Stimulated activated CD8-positive, alpha-beta memory T cell treated with anti-CD3 and anti-CD28 coated beads, Interleukin-7, amount 100 ng/mL, for 48 hours (primary cell): ENCODE results near the gene EBF3.

ENCODE experiments used
- DNase-seq, 2 donors: peaks; one replicate each; pipeline ENCODE4 v3.0.0-alpha.2; 2020; ENCODE audit warnings: low read depth in 1 of 2; ENCODE audit errors: extremely low read depth in 1 of 2

Gene EBF3

DNA sequence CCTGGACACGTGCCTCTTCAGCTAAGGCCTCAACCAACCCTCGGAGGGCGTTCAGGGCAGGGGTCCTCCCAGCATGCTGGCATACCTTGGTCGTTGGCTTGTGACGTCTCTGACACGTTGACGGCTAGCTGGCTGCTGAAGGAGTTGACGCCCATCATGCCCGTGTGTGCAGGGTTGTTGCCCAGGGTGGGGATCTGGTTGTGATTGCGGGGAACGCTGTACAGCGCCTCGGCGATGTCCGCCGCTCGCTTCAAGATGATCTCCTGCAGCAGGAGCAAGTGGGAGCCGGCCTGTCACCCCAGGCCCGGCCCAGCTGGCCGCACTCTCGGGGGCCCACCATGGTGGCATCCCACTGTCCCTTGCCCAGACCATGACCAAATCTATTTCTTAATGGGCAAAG, 122.0 kb downstream of the EBF3 start:
- DNase-seq: no peak

DNA sequence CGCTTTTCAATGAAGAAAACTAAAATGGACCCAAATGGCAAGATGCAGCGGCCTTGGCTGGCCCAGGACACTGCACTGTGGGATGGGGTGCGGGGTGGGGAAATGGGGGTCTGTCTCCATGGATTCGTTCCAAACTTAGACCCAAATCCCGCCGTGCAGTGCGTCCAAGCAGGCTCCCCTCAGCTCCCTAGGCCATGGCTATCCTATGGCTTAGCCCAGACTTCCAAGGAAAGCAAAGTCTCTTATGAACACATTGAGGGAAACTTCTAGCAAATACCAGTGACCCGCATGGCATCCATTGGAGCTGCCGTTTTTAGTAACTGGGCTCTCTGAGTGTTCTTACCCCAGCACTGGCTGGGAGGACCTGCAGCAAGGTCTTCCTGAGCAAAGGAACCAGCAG, 122.5 kb downstream of the EBF3 start:
- DNase-seq: no peak

DNA sequence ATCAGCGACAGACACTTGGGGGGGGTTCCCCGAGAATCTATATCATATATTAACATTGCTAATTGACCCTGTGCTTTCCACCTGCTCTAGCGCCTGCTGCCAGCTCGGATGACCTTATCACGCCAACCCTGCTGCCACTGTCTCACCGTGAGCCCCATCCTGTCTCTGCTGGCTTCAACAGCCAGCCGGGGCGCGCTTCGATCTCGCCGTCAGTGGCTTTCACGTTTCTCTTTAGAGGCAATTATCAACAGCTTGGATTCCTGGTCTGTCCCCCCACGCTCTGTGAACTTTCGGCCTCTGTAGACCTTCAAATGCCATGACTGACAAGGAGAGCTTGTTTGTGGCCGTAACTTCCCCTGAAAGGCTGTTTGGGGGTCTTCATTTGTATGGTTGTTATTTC, 123.0 kb downstream of the EBF3 start:
- no peak for DNase-seq

DNA sequence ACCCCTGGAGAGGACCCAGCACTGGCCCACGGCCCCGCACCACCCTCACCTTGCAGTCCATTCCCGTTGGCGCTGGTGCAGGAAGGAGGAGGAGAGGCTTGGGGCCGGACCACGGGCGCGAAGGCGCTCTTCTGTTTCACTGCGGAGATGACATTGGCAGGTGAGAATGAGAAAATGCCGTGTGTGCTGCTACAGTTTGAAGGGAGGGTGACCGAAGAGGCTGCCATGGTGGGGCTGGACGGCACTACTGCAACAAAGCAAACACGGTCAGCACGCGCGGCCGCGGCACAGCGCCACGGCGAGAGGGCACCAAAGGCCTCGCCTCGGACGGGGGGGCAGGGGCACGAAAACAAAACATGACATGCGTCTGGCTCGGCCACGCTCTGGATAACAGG, 123.9 kb downstream of the EBF3 start:
- DNase-seq: no peak

DNA sequence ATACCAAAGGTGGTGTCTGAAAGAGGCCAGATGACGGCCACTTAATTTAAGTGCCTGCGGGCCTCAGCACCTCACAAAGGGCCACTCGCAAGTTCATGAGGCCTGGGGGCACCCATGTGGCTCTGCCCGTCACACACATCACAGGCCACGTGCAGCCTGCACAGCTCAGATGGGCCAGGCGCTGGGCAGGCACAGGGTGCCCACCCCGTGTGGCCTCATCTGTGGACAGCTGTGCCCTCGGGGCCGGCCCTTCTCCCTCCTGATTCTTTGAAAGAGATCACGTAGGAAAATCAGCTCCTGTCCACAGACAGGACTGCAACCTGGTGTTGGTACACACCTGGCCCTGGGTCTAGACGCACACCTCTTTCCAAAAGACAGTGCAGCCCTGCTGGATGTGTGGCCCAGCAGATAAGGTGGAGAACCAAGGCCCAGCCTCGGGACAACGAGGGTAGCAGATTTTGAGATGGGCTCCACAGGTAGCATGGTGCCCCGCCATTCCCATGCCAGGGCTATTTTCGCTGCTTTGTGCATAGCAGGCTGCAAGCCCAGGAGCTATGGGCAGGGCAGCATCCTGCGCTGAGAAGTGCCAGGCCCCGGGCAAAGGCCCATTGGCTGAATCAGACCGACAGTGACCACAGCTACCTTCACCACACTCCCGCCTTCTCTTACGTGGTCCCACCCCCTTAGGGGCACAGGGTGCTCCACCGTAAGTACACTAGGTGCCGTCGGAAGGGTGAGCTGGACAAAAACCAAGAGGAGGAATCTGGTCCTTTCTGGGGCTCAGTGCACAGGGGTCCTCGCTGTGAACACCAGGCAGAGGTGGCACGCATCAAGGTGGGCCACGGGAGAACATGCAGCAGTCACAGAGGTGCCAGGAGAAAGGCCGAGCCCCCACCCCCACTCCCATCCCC, 124.5 kb downstream of the EBF3 start:
- no peak for DNase-seq

DNA sequence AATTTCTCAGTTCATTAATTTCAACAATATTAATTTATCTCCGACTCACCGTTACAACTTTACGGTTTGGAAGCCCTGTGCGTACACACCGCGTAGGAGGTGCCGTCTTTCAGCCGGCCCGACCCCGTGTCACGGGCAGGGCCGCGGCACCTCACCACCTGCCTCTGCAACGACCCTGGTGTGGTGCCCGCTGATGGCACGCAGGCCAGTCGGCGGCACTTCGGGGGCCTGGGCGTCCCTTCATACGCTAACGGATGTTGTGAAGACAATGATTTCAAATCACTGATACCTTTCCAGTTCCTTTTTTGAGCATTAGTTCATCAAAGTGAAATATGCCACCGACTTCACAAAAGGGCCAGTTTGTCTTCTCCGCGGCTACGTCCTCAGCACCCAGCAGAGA, 125.3 kb downstream of the EBF3 start:
- no peak for DNase-seq

DNA sequence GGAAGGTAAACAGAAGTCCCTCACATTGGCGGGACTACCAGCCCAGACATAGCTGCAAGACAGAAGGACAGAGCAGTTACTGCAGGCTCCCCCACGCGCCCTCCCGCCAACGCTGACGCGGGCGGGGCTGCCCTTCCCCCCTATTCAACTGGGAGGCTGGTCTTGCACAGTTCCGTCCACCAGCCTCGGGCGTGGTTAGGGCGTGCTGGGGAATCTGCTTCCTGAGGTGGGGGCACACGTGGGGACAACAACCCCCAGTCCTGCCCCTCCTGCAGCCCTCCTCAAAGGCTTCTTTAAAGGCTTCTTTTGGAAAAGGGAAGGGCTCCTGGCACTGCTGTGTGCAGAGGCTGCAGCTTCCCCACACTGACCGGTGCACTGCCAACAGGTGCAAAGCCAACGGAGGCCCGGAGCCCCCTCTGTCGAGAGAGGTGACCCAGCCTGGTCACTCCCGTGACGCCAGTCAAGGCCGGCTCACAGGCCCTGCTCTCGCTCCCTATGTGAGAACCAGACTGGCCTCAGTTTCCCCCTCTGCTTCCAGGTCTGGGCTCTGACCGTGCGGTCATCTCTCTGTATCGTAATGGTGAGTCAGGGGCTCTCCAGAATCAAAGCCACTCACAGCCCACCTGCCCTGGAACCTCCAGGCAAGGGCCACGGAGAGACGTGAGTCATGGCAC, 126.0 kb downstream of the EBF3 start:
- DNase-seq: no peak

DNA sequence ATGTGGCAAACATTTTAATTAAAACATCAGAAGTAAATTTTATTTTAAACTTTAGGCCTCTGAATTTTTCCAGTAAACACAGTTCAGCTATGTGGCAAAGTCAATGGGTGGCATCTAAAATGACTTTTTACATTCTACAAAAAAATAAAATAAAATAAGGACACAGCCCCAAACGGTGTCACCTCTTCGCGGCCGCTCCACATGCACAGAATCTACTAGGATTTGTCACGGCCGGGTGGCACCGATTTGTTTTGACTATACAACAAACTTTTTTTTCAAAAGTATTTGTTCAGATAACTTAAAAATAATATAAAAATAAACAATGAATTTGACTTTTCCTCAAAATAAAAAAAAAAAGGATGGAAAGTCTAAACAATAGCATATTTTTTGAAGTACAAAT, 127.8 kb downstream of the EBF3 start:
- DNase-seq: no peak

DNA sequence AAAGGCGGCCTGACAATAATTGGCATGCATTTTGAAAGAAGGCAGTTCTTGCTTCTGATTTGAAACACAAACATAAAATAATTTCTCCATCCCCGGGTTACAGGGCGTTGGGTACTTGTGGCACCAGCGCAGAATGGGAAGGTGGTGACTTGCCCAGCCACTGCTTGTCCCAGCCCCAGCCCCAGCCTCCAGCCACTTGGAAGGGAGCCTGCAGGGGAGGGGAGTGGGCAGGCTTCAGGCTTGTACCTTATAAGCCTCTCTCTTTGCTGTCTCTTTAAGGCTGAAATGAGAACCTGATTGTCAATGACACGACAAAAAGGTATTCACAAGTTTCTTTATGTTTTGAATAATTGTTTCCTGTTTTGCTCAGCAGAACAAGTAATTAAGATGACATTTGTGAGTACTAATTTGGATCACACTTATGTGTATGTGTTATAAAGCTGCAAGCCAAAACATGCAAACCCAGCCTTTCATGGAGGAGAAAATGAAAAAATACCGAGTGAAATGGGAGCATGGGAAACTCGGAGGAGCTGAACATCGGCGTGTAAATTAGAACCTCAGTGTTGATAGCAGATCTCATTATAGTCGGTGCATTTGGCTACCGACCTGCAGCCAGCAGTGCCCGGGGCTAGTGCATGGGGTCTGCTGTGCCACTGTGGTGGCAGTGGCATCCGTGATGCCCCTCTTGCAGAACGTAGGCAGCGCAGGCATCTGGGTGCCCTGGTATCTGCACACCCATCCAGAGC, 129.9 kb downstream of the EBF3 start:
- DNase-seq: no peak

DNA sequence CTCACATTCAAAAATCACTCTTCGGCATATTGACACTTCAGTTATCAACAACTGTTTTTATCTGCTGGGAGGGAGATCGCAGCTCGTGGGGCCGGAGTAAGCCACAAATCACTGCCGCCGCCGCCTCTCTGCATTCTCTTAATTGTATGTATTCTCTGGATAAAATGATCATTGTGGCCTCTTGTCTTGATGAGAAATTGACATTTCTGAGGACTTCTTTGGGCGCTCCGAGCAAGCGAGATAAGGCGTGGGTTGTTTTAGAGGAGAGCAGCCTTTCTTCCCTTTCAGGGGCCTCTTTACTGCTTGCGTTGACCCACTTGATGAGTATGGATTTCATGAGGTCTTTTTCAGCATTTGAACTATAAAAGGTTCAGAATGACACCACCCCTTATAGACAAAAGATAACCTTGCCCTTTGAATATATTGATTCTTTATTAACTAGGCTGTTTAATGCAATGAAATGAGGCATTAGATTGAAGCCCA, 130.6 kb downstream of the EBF3 start:
- DNase-seq: no peak

DNA sequence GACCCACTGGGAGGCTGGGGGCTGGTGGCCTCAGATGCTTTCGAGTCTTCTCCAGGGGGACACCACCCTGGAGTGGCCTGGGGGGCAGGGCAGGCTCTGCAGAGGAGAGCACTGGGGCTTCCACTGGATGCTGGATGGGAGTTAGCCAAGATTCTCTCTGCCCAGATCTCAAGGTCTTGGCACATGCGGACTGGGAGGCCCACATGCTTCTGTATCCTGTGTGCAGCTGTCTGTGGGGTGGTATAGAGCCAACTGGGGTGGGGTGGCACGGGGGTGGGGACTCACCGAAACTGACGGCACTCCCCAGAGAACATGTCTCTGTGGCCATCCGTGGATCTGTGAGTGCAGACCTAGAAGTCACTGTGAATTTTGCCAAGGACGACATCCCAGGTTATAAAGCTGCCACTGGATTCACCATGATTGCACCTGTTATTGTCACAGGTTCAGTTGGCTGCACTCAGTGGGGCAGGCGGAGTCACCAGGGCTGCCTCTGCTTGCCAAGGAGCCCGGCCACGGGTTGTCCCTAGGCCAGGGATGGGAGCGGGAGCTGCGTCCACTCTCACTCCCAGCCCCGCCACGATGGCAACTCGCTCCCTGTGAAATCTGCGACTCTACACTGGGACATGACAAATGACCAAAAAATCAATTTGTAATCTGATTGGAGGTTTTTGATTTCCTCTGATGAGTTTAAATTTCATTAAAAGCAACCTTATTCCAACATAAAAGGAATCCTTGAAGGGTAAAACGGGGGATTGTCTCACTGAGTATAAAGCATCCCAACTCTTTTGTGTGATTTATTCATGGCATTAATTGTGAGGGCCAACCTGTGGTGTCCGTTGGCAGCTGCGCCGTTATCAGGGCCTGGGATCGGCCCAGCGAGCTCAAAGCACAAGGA, 131.3 kb downstream of the EBF3 start:
- no peak for DNase-seq

DNA sequence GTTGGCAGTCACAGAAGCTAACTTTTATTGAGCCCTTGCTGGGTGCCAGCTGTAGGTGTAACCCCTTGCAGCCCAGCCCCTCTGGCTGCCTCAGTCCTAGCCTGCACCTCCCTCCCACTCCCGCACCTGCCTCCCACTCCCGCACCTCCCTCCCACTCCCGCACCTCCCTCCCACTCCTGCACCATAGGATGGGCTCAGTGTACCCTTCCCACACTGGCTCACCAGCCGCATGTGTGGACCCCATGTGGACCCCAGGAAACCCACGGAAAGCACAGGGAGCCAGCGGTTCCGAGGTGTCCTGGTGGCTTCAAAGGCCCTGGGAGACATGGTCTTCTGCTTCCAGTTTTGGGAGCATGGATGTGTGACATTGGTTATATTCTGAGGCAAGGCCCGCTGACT, 132.9 kb downstream of the EBF3 start:
- no peak for DNase-seq

DNA sequence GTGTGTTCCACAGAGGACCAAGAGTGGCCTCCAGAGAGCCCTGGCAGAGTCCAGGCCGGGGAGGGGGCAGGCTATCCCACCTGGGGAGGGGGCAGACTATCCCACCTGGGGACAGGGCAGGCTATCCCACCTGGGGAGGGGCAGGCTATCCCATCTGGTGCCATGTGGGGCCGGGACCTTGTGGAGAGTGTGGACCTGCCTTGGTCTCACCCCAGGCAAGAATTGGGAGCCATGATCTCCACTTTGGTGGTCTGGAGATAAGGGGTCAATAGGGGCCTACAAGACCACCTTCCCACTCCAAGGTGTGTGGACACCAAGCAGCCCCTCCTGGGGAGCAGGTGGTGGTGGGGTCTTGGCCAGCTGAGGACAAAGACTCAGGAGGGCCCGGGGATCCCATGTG, 138.2 kb downstream of the EBF3 start:
- DNase-seq: no peak

DNA sequence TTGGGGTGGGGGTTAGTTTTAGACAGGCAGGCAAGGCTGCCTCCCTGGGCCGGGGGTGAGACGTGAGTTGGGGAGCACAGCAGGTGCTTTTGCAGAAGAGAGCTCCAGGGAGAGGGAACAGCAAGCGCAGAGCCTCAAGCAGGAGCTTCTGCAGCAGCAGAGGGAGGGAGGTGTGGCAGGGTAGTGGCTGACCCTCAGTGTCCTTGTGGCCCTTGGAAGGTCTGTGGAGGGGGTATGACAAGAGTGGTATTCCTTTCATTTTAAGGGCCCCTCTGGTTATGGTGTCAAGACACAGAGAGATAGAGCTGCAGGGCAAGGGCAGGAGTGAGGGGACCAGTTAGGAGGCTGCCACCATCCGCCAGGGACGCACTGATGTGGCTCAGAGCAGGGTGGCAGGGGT, 138.9 kb downstream of the EBF3 start:
- DNase-seq: no peak

DNA sequence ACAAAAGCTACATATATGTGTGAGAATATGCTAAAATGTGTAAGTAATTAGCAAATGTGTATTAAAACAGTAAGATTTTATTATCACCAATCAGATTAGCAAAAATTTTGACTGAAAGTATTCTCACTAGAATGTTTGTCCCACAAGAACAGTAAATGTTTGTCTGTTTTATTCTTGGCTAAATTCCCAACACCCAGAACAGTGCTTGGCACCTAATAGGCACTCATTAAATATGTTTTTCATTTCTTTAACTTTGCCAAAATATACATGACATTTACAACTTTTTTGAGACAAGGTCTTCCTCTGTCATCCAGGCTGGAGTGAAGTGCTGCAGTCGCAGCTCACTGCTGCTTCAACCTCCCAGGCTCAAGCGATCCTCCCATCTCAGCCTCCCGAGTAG, 143.6 kb downstream of the EBF3 start:
- no peak for DNase-seq

DNA sequence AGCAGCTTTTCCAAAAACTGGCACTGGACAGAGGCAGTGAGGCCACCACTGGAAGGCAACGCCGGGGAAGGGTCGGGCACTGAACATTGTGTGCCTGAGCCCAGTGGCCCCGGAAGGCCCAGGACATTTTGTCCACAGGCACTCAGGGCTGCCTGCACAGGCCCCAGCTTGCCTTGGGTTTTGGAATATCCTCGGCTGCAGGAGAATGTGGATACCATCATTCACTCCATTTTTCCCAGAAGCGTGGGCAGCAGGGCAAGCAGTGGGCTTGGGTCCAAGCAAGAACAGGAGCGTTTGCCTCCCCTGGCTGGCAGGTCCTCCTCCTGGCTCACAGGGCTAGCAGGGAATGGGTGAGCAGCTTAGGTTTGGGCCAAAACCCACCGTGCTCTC, 147.4 kb downstream of the EBF3 start:
- no peak for DNase-seq

DNA sequence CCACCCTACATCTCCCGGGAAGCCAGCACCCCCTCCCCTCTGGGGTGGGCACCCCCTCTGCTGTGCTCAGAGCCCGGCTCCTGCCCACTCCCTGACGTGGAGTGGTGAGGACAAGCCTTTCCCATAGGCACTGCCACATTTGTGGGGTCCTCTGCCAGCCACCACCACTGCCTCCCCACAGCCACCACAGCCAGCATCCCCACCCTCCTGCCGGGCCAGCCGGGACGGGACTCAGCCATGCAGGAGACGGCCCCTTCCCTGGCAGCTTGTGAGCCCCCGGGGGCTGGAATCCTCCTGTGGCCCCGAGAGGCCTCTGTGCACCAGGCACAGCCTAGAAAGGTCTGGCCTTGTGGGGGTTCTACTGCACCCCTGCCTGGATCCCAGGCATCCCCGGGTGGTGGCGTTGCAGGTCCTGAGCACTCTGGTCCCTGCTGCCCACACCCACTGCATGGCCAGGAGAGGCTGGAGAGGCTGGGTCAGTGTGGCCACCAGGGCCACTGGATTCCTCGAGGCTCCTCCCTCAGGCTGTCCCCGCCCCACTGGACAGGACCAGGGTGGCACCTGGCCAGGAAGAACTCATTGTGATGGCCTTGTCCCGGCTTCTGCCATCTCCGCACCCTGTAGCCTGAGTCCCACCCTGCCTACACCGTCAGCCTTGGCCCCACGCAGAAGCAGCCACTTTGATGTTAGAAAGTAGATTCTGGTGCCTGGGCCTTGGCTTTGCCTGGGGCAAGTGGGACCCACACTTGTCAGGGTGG, 148.0 kb downstream of the EBF3 start:
- no peak for DNase-seq

DNA sequence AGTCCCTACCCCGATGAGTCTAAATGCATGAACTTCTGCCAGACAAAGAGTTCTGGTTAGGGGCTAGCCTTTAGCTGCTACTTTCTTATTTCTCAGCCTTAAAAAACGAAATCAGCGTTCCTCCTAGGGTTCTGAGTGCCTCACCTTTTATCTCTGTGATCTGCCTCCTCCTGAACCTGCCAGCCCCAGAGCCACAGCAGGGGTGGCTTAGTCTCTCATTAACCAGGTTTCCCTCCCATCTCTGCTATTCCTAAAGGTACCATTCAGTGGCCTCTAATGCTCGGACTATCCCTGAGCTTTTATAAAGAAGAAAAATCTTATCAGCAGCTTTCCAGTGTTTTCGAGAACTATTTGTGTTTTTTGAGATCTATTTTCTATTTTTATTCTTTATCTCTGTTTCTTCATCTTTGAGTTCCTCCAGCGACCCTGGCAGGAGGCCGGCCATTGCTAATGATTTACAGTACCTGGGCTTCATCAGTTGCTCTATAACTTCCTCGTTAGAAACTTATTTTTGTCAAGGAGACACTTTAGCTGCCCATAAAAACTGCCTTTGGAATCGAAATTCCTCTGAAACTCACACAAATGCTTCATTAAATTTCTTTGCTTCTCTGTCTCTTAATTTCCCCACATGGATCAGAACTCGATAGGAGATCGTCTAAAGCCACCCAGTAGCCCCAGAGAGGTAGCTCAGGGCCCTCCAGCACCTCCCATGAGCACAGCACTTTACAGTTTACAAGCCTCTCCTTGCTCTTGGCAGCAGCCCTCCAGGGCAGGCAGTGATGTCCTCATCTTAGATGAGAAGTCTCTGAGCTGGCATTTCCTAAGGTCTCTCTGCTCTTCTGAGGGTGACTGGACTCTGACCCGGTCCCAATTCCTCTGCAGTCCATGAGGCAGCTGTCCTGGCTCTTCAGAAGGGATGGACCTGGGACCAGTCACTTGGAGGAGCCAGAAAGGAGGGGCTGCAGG, 149.1 kb downstream of the EBF3 start:
- DNase-seq: no peak

DNA sequence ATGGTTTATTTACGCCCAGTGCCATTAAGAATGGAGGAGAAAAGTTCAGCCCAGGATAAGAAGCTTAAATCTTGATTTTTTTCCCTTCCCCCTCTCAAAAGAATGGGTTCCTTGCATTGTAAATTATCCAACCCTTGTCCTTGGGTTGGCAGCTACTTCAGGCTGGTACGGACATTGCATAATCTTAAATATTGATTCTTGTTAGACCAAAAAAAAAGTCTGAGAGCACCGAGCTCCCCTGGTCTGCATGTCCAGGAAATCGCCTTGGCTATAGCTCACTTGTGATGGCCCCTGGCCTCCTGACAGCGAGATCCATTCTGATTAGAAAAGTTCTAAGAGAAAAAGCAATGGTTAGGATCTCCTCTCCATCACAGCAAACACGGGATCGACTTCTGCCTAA, 151.7 kb downstream of the EBF3 start:
- DNase-seq: no peak
